GM04503 (cell line): Measurements from ENCODE around the gene KRT85.
A peak's percentile ranks its signal among the peaks of the same experiment; 100 is the strongest.
"Not testable (repeated sequence)": the region's sequence is repeated elsewhere in the genome, so short reads cannot be mapped to it uniquely, and the experiment has no call there.

ENCODE experiments used
- DNase-seq: peaks from one replicate; pipeline ENCODE4 v3.0.0-alpha.2; 2012; ENCODE audit warnings: low read depth

Gene KRT85

GRCh38 chr12:52366738-52367485 is at the start of gene KRT85:
TSS of gene KRT85 (minus strand) at chr12:52367481. CDS start at chr12:52367405, 76 bp downstream.
- no peak for DNase-seq

- DNase-seq, result no peak
These were observed 49.5 kb upstream of the KRT85 start for GRCh38 chr12:52416795-52417194.

- DNase-seq, result peak; percentile 45
These were observed 48.8 kb upstream of the KRT85 start for GRCh38 chr12:52415870-52416750.

- no peak for DNase-seq
These were observed 47.7 kb upstream of the KRT85 start for GRCh38 chr12:52414936-52415335.

- no peak for DNase-seq
These were observed 46.6 kb upstream of the KRT85 start for GRCh38 chr12:52413782-52414345.

GRCh38 chr12:52413202-52413601 is 45.9 kb upstream of the KRT85 start:
- no peak for DNase-seq

- no peak for DNase-seq
These were observed 44.5 kb upstream of the KRT85 start for GRCh38 chr12:52411815-52412214.

GRCh38 chr12:52410589-52411248 is 43.4 kb upstream of the KRT85 start:
- not testable (repeated sequence) for DNase-seq

GRCh38 chr12:52407918-52408317 is 40.6 kb upstream of the KRT85 start:
- DNase-seq, result no peak

GRCh38 chr12:52405922-52406385 is 38.7 kb upstream of the KRT85 start, which contains the start of gene KRT82:
TSS of gene KRT82 (minus strand) at chr12:52406335. CDS start at chr12:52406277, 58 bp downstream.
- no peak for DNase-seq

- DNase-seq, result no peak
These were observed 37.7 kb upstream of the KRT85 start for GRCh38 chr12:52404951-52405350.

- DNase-seq, result no peak
These were observed 36.3 kb upstream of the KRT85 start for GRCh38 chr12:52403561-52403960.

- no peak for DNase-seq
These were observed 35.7 kb upstream of the KRT85 start for GRCh38 chr12:52402873-52403540.

GRCh38 chr12:52402377-52402776 is 35.1 kb upstream of the KRT85 start:
- DNase-seq, result no peak

- DNase-seq, result no peak
These were observed 34.6 kb upstream of the KRT85 start for GRCh38 chr12:52401926-52402325.

- no peak for DNase-seq
These were observed 34.2 kb upstream of the KRT85 start for GRCh38 chr12:52401526-52401925.

- no peak for DNase-seq
These were observed 33.6 kb upstream of the KRT85 start for GRCh38 chr12:52400906-52401305.

- DNase-seq, result no peak
These were observed 32.5 kb upstream of the KRT85 start for GRCh38 chr12:52399756-52400155.

- no peak for DNase-seq
These were observed 30.9 kb upstream of the KRT85 start for GRCh38 chr12:52398176-52398575.

- no peak for DNase-seq
These were observed 29.4 kb upstream of the KRT85 start for GRCh38 chr12:52396656-52397055.

- DNase-seq, result no peak
These were observed 28.6 kb upstream of the KRT85 start for GRCh38 chr12:52395761-52396434.
